Brain microvascular endothelial cell (primary cell): ENCODE measurements around the gene MAEL.
A peak's percentile ranks its signal among the peaks of the same experiment; 100 is the strongest.

Source experiments
- DNase-seq: peaks from one replicate; pipeline ENCODE4 v3.0.0-alpha.2; 2020
- H3K27ac ChIP-seq: fragments of 250-450 bp; sonication (Bioruptor Pico); 2 replicates; pipeline ENCODE4 v1.5.1; 2020; ENCODE audit warnings: mild to moderate bottlenecking, moderate library complexity
- H3K27me3 ChIP-seq: fragments of 250-450 bp; sonication (Bioruptor Pico); replicated peaks from 2 replicates; pipeline ENCODE4 v1.5.1; 2020; ENCODE audit warnings: mild to moderate bottlenecking
- H3K36me3 ChIP-seq: fragments of 250-450 bp; sonication (Bioruptor Pico); replicated peaks from 2 replicates; pipeline ENCODE4 v1.5.1; 2020; ENCODE audit warnings: mild to moderate bottlenecking
- H3K4me3 ChIP-seq: 2 replicates; pipeline ENCODE4 v1.5.1; 2011; ENCODE audit warnings: low read depth, mild to moderate bottlenecking, control low read depth, low read length, moderate library complexity
- CTCF ChIP-seq: IDR thresholded peaks from 2 replicates; pipeline ENCODE4 v1.5.1; 2011; ENCODE audit warnings: low read depth, mild to moderate bottlenecking, moderate library complexity, low read length, control low read depth, inconsistent platforms; ENCODE audit errors: missing control alignments
- in situ Hi-C: cut with HindIII; loops from 2 replicates; pipeline ENCODE4 v1.10.0; 2017; ENCODE audit warnings: low sequenced_read_pairs, low pct_ligation_motif_present

The MAEL gene

GRCh38 chr1:167054531-167054930 is 65.5 kb downstream of the MAEL start:
- in situ Hi-C loops: no loop called here

GRCh38 chr1:167054946-167055630 is 66.0 kb downstream of the MAEL start:
- H3K36me3 ChIP-seq: no peaks in the 10 kb centered on the region
- no peak for TF ChIP-seq CTCF
- H3K27ac ChIP-seq: no peak overlapping the region
- H3K4me3 ChIP-seq: no peak overlapping the region
- H3K27me3 ChIP-seq: peaks cover 3% of the 10 kb centered on the region
- DNase-seq: no peak
- in situ Hi-C loops: no loop called here

More at GRCh38 chr1:167054531-167054930, 65.5 kb downstream of the MAEL start:
- peaks cover 3% of the 10 kb centered on the region for H3K27me3 ChIP-seq
- DNase-seq: no peak
- H3K36me3 ChIP-seq: no peaks in the 10 kb centered on the region
- TF ChIP-seq CTCF: no peak
- no peak overlapping the region for H3K4me3 ChIP-seq
- H3K27ac ChIP-seq: no peak overlapping the region

GRCh38 chr1:167056529-167057231 is 67.6 kb downstream of the MAEL start:
- DNase-seq: no peak
- Histone ChIP-seq H3K4me3 (no peak overlapping the region), H3K27ac (no peak overlapping the region), H3K27me3 (peaks cover 3% of the 10 kb centered on the region), H3K36me3 (no peaks in the 10 kb centered on the region)
- TF ChIP-seq CTCF: no peak
- in situ Hi-C loops: no loop called here

GRCh38 chr1:167057241-167057688 is 68.2 kb downstream of the MAEL start:
- in situ Hi-C loops: no loop called here
- peak; percentile 79 for TF ChIP-seq CTCF
- Histone ChIP-seq H3K4me3 (no peak overlapping the region), H3K27me3 (peaks cover 3% of the 10 kb centered on the region), H3K27ac (no peak overlapping the region), H3K36me3 (no peaks in the 10 kb centered on the region)
- peak; percentile 34 for DNase-seq

- in situ Hi-C loops: no loop called here
- DNase-seq: peak; percentile 69
- no peak overlapping the region for H3K4me3 ChIP-seq
- no peaks in the 10 kb centered on the region for H3K36me3 ChIP-seq
- no peak overlapping the region for H3K27ac ChIP-seq
- H3K27me3 ChIP-seq: peaks cover 3% of the 10 kb centered on the region
- TF ChIP-seq CTCF: peak; percentile 94
Observed at GRCh38 chr1:167059045-167059808, 70.1 kb downstream of the MAEL start.
